H1 (cell line): Measurements from ENCODE around the gene CDC14C. TPM values are rescaled to one million over a fixed set of nuclear protein-coding genes. Genes with fewer than 3 reads are reported as not detected.

Experiments
- CTCF ChIA-PET: fragments of 300-600 bp; sonication (Branson Sonifier 250); formaldehyde crosslinking; loops from one replicate; lab custom pipeline; 2021; ENCODE audit not compliant: partially characterized antibody; lab: Charles Lee
- POLR2A ChIA-PET: fragments of 300-600 bp; sonication (Branson Sonifier 250); formaldehyde crosslinking; loops from one replicate; lab custom pipeline; 2021; ENCODE audit warnings: inconsistent platforms; ENCODE audit not compliant: partially characterized antibody; lab: Charles Lee
- DNase-seq, 2 experiments: peaks; one replicate each; pipeline versions ENCODE4 v3.0.0 to v3.0.0-alpha.2; 2010 to 2022; ENCODE audit warnings: low spot score in 2 of 2, low read depth in 1 of 2, mixed read lengths in 1 of 2
- FAIRE-seq: peaks from 2 replicates; lab custom pipeline; 2011; peaks lifted over from hg19 to GRCh38; lab: Jason Lieb, UNC
- H2AFZ ChIP-seq: 2 replicates; pipeline ENCODE4 v1.8.1; 2012; ENCODE audit warnings: low read length, inconsistent platforms
- H2AK5ac ChIP-seq: 2 replicates; pipeline ENCODE4 v1.6.1; 2013; ENCODE audit warnings: low read depth, low read length
- H2BK120ac ChIP-seq: replicated peaks from 2 replicates; pipeline ENCODE3; 2013; ENCODE audit warnings: low read depth, low read length, inconsistent platforms
- H2BK12ac ChIP-seq: 2 replicates; pipeline ENCODE4 v1.6.1; 2013; ENCODE audit warnings: low read depth, low read length
- H2BK15ac ChIP-seq: 2 replicates; pipeline ENCODE4 v1.6.1; 2013; ENCODE audit warnings: low read length
- H2BK20ac ChIP-seq: 2 replicates; pipeline ENCODE4 v1.6.1; 2013; ENCODE audit warnings: low read length
- H2BK5ac ChIP-seq: 2 replicates; pipeline ENCODE4 v1.6.1; 2013; ENCODE audit warnings: low read depth, low read length
- H3K14ac ChIP-seq: 2 replicates; pipeline ENCODE4 v1.6.1; 2013; ENCODE audit warnings: inconsistent platforms; ENCODE audit not compliant: insufficient read length
- H3K18ac ChIP-seq: 2 replicates; pipeline ENCODE4 v1.6.1; 2013; ENCODE audit warnings: low read length; ENCODE audit errors: extremely low read depth
- H3K23ac ChIP-seq: 2 replicates; pipeline ENCODE4 v1.6.1; 2013; ENCODE audit warnings: inconsistent platforms; ENCODE audit not compliant: insufficient read length
- H3K23me2 ChIP-seq: 2 replicates; pipeline ENCODE4 v1.6.1; 2013; ENCODE audit warnings: low read depth, low read length
- H3K27ac ChIP-seq: 2 replicates; pipeline ENCODE4 v1.6.1; 2011; ENCODE audit warnings: low read depth, low read length, inconsistent platforms
- H3K27me3 ChIP-seq, 4 experiments: replicated peaks in 1 of 4; 1 replicate in 1 of 4; 2 replicates in 3 of 4; pipeline versions ENCODE4 v1.6.1 to v1.8.1; 2011 to 2013; ENCODE audit warnings: low read length in 3 of 4, mild to moderate bottlenecking in 3 of 4, inconsistent platforms in 2 of 4, mixed read lengths in 2 of 4, moderate library complexity in 1 of 4; ENCODE audit not compliant: control insufficient read depth in 3 of 4, insufficient read depth in 3 of 4; ENCODE audit errors: extremely low read depth in 1 of 4
- H3K36me3 ChIP-seq, 4 experiments: 2 replicates each; pipeline versions ENCODE4 v1.6.1 to v1.8.1; 2011 to 2013; ENCODE audit warnings: mild to moderate bottlenecking in 4 of 4, low read length in 3 of 4, moderate library complexity in 2 of 4, control low read depth in 1 of 4, inconsistent platforms in 1 of 4; ENCODE audit not compliant: insufficient read depth in 4 of 4, control insufficient read depth in 2 of 4
- H3K4ac ChIP-seq: replicated peaks from 2 replicates; pipeline ENCODE3; 2013; ENCODE audit warnings: low read length, low read depth, mixed read lengths, inconsistent platforms; ENCODE audit not compliant: insufficient read length
- H3K4me1 ChIP-seq, 4 experiments: replicated peaks in 1 of 4; 1 replicate in 1 of 4; 2 replicates in 3 of 4; pipeline versions ENCODE4 v1.6.1 to v1.8.1; 2011 to 2013; ENCODE audit warnings: low read length in 3 of 4, inconsistent platforms in 2 of 4, mixed read lengths in 1 of 4; ENCODE audit not compliant: insufficient read depth in 4 of 4, control insufficient read depth in 3 of 4
- H3K4me2 ChIP-seq, 2 experiments: 2 replicates each; pipeline versions ENCODE4 v1.6.1 to v1.8.1; 2011 to 2013; ENCODE audit warnings: low read depth in 2 of 2, low read length in 2 of 2, control low read depth in 1 of 2, inconsistent platforms in 1 of 2, mild to moderate bottlenecking in 1 of 2; ENCODE audit not compliant: insufficient read depth in 1 of 2
- H3K4me3 ChIP-seq, 4 experiments: fragments of 200-600, 300-600 bp in 1 of 4; sonication (generic), shearing (Covaris generic), sonication (Bioruptor Twin) in 1 of 4; 2 replicates each; pipeline versions ENCODE4 v1.5.1 to v1.8.1; 2011 to 2016; ENCODE audit warnings: low read length in 4 of 4, low read depth in 3 of 4, control low read depth in 2 of 4, inconsistent platforms in 2 of 4, mild to moderate bottlenecking in 2 of 4, mixed read lengths in 1 of 4, moderate library complexity in 1 of 4; ENCODE audit not compliant: insufficient read depth in 2 of 4; ENCODE audit errors: extremely low read depth in 1 of 4
- H3K56ac ChIP-seq: replicated peaks from 2 replicates; pipeline ENCODE3; 2013; ENCODE audit warnings: low read depth, mild to moderate bottlenecking, mixed read lengths, low read length, inconsistent platforms; ENCODE audit not compliant: insufficient read length
- H3K79me1 ChIP-seq: 2 replicates; pipeline ENCODE4 v1.6.1; 2013; ENCODE audit warnings: low read depth, low read length, control low read depth
- H3K79me2 ChIP-seq, 2 experiments: 2 replicates each; pipeline versions ENCODE4 v1.6.1 to v1.8.1; 2012 to 2013; ENCODE audit warnings: low read length in 2 of 2, mild to moderate bottlenecking in 2 of 2, inconsistent platforms in 1 of 2; ENCODE audit not compliant: insufficient read depth in 2 of 2, control insufficient read depth in 1 of 2
- H3K9ac ChIP-seq, 4 experiments: replicated peaks in 1 of 4; 1 replicate in 1 of 4; 2 replicates in 3 of 4; pipeline versions ENCODE4 v1.6.1 to v1.8.1; 2011 to 2013; ENCODE audit warnings: low read depth in 3 of 4, low read length in 3 of 4, control low read depth in 2 of 4, mild to moderate bottlenecking in 2 of 4, moderate library complexity in 2 of 4, inconsistent platforms in 1 of 4; ENCODE audit errors: extremely low read depth in 1 of 4
- H3K9me3 ChIP-seq, 2 experiments: 2 replicates each; pipeline versions ENCODE4 v1.6.1 to v1.8.1; 2012 to 2013; ENCODE audit warnings: mild to moderate bottlenecking in 2 of 2, moderate library complexity in 2 of 2, control low read depth in 1 of 2, inconsistent platforms in 1 of 2, low read depth in 1 of 2, low read length in 1 of 2, mixed read lengths in 1 of 2; ENCODE audit not compliant: insufficient read depth in 2 of 2
- H4K20me1 ChIP-seq, 2 experiments: replicated peaks in 1 of 2; 2 replicates each; pipeline versions ENCODE3 to v1.8.1; 2011 to 2013; ENCODE audit warnings: inconsistent platforms in 2 of 2, low read length in 2 of 2, mild to moderate bottlenecking in 1 of 2; ENCODE audit not compliant: insufficient read depth in 2 of 2, control insufficient read depth in 1 of 2
- H4K5ac ChIP-seq: 2 replicates; pipeline ENCODE4 v1.6.1; 2013; ENCODE audit warnings: low read length, low read depth, mixed read lengths, inconsistent platforms; ENCODE audit not compliant: insufficient read length
- H4K8ac ChIP-seq: 2 replicates; pipeline ENCODE4 v1.8.0; 2013; ENCODE audit warnings: mild to moderate bottlenecking, moderate library complexity, low read length, inconsistent platforms; ENCODE audit not compliant: insufficient read depth; ENCODE audit errors: extremely low read depth
- H4K91ac ChIP-seq: replicated peaks from 2 replicates; pipeline ENCODE3; 2013; ENCODE audit warnings: low read length, mixed read lengths, inconsistent platforms; ENCODE audit not compliant: insufficient read length
- CTBP2 ChIP-seq: IDR thresholded peaks from 2 replicates; pipeline ENCODE4 v1.7.0; 2011; ENCODE audit warnings: borderline replicate concordance, mild to moderate bottlenecking, moderate library complexity, mixed read lengths, low read length; ENCODE audit not compliant: insufficient read depth, insufficient read length
- EZH2 ChIP-seq: fragments of 200-600 bp; sonication (generic); IDR thresholded peaks from 2 replicates; pipeline ENCODE4 v1.7.1; 2012; ENCODE audit warnings: low read depth, mild to moderate bottlenecking, moderate library complexity, low read length, inconsistent platforms; ENCODE audit not compliant: severe bottlenecking
- GABPA ChIP-seq: IDR thresholded peaks from 2 replicates; pipeline ENCODE4 v1.6.1; 2011; ENCODE audit warnings: mild to moderate bottlenecking, low read length, moderate library complexity, borderline replicate concordance; ENCODE audit not compliant: insufficient read depth
- JUN ChIP-seq: IDR thresholded peaks from 2 replicates; pipeline ENCODE4 v1.6.1; 2011; ENCODE audit warnings: low read depth, mild to moderate bottlenecking, improper control_type of control experiment, low read length
- JUND ChIP-seq: IDR thresholded peaks from 2 replicates; pipeline ENCODE4 v1.6.1; 2011; ENCODE audit warnings: mild to moderate bottlenecking, improper control_type of control experiment, low read length
- MAX ChIP-seq: IDR thresholded peaks from 2 replicates; pipeline ENCODE4 v1.6.1; 2012; ENCODE audit warnings: inconsistent platforms
- NRF1 ChIP-seq: IDR thresholded peaks from 2 replicates; pipeline ENCODE4 v1.6.1; 2011; ENCODE audit warnings: mild to moderate bottlenecking, low read depth, low read length, improper control_type of control experiment
- POLR2AphosphoS5 ChIP-seq: IDR thresholded peaks from 2 replicates; pipeline ENCODE4 v1.6.1; 2011; ENCODE audit warnings: low read depth, low read length
- RAD21 ChIP-seq, 2 experiments: IDR thresholded peaks in 1 of 2; conservative IDR thresholded peaks in 1 of 2; 2 replicates each; pipeline ENCODE4 v1.6.1; 2011; ENCODE audit warnings: low read depth in 2 of 2, low read length in 2 of 2, improper control_type of control experiment in 1 of 2, inconsistent platforms in 1 of 2, mild to moderate bottlenecking in 1 of 2, moderate library complexity in 1 of 2
- RFX5 ChIP-seq: IDR thresholded peaks from 2 replicates; pipeline ENCODE4 v1.6.1; 2011; ENCODE audit warnings: low read depth, low read length, improper control_type of control experiment, borderline replicate concordance
- RXRA ChIP-seq: IDR thresholded peaks from 2 replicates; pipeline ENCODE4 v1.6.1; 2011; ENCODE audit warnings: low read depth, mild to moderate bottlenecking, low read length, moderate library complexity; ENCODE audit not compliant: insufficient read depth
- SP4 ChIP-seq: IDR thresholded peaks from 2 replicates; pipeline ENCODE4 v1.6.1; 2012; ENCODE audit warnings: low read length, inconsistent platforms
- SRF ChIP-seq: IDR thresholded peaks from 2 replicates; pipeline ENCODE4 v1.6.1; 2011; ENCODE audit warnings: mild to moderate bottlenecking, low read depth, low read length, moderate library complexity
- TBP ChIP-seq: IDR thresholded peaks from 2 replicates; pipeline ENCODE4 v1.6.1; 2011; ENCODE audit warnings: low read depth, low read length, improper control_type of control experiment
- WGBS, 2 experiments: shearing (Covaris generic) in 1 of 2; methylation state at CpG; one replicate each; pipeline versions ENCODE4 v1.1.6 to v1.1.7; 2013 to 2015; ENCODE audit warnings: low lambda C conversion rate in 2 of 2, mixed read lengths in 2 of 2, inconsistent platforms in 1 of 2, low coverage in 1 of 2, missing lambda C conversion rate in 1 of 2; ENCODE audit not compliant: insufficient replicate concordance in 2 of 2, insufficient coverage in 1 of 2, insufficient read length in 1 of 2; ENCODE audit errors: extremely low coverage in 1 of 2, missing lambda C conversion rate in 1 of 2; 5-methylcytosine and 5-hydroxymethylcytosine counted together
- polyA plus RNA-seq, 7 experiments: library from polyadenylated mRNA; depleted of rRNA in 3 of 7; stranded (reverse) in 5 of 7; unstranded in 2 of 7; fragments of >200 nt in 5 of 7; fragments of 200-250 nt in 2 of 7; gene quantifications; 1 replicate in 5 of 7; 2 replicates in 1 of 7; 4 replicates in 1 of 7; pipeline versions ENCODE4 v1.2.1 to v1.2.3, GENCODE V29; 2011 to 2013; ENCODE audit warnings: missing spikeins in 2 of 7, mixed read lengths in 2 of 7
- total RNA-seq: library from RNA; stranded (reverse); fragmentation: NEBNext Ultra II Directional; extraction: Animal tissue kit (Norgen Biotek cat#: 25700); gene quantifications from 2 replicates; pipeline ENCODE4 v1.2.1, GENCODE V29; 2021

Gene CDC14C
- total and polyA plus RNA-seq, 2 of the 8 experiments (the other 6 are each of a cell fraction or from before 2014, with no cell fraction given): 0.09 TPM; not detected in 1

- Histone ChIP-seq H3K79me2 (no peaks in the 10 kb centered on the region), H2BK20ac (no peak overlapping the region), H3K27ac (no peak overlapping the region), H3K4ac (no peak overlapping the region), H3K14ac (no peak overlapping the region), H3K4me3 (no peak overlapping the region), H2BK120ac (no peak overlapping the region), H3K79me1 (no peaks in the 10 kb centered on the region), H2AK5ac (no peak overlapping the region), H4K5ac (no peak overlapping the region), H3K27me3 (no peaks in the 10 kb centered on the region), H3K4me1 (no peaks in the 10 kb centered on the region), H4K20me1 (no peaks in the 10 kb centered on the region), H4K8ac (no peak overlapping the region), H3K18ac (no peak overlapping the region), H3K9me3 (no peaks in the 10 kb centered on the region), H3K4me2 (no peak overlapping the region), H3K9ac (no peak overlapping the region), H2BK12ac (no peak overlapping the region), H2BK5ac (no peak overlapping the region), H4K91ac (no peak overlapping the region), H3K23ac (no peak overlapping the region), H3K56ac (no peak overlapping the region), H2AFZ (no peak overlapping the region), H3K23me2 (no peaks in the 10 kb centered on the region), H3K36me3 (no peaks in the 10 kb centered on the region), H2BK15ac (no peak overlapping the region)
- POLR2A ChIA-PET: no interaction called here
- 88% methylated on average over 2 of the region's 2 CpGs; no CpG with 5 or more reads in 1 of the 2 experiments for WGBS, 2 experiments
- no peak for DNase-seq
- no peak for TF ChIP-seq POLR2AphosphoS5
- TF ChIP-seq RFX5: no peak
- no peak for TF ChIP-seq SRF
- no peak for TF ChIP-seq CTBP2
- TF ChIP-seq RXRA: no peak
- TF ChIP-seq SP4: no peak
- TF ChIP-seq JUND: no peak
- no peak for TF ChIP-seq MAX
- TF ChIP-seq TBP: no peak
- no peak for TF ChIP-seq RAD21 (IDR thresholded peaks at IDR 0.05 in 1 of 2, conservative IDR thresholded peaks at IDR 0.05 in 1 of 2; ENCODE audit: low read depth in 2 of 2, low read length in 2 of 2)
- TF ChIP-seq JUN: no peak
- no peak for TF ChIP-seq GABPA
- TF ChIP-seq NRF1: no peak
- no peak for TF ChIP-seq EZH2
- FAIRE-seq: no peak
- CTCF ChIA-PET: no interaction called here
Observed at GRCh38 chr7:48880851-48881250, 43.5 kb upstream of the CDC14C start.
